Measurements from ENCODE around the gene PAIP1.

DNA sequence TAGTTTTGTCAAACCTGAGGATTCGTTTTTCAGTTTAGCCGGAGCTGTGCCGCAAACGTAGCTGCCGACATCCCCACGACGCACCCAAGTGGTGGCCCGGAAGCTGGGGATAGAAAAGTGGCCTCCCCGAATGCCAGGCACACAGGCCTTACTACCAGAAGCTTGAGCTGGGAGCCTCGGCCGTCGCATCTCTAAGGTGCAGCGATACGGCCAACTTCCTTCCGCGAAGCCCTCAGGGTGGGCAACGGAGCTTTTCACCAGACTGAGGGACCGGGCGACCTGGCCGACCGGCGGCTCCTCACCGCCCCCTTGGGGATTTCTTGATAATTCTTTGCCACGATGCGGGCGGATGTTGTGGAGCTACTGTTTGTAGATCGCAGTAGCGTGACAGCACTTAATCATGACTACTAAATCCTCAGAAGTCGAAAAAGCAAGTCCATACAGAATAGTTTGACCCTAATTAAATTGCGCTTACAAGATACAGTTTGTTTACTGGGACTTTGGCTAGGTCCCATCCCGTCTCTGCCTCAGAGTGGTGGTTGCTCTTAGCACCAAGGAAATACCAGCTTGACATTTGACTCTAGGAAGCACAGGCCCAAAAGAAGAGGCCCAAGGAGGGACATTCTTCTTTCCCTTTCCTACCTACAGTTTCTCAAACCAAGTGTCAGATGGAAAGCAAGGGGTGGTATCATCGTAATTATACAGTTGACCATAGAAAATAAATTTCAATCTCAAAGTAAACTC, 72.6 kb downstream of the PAIP1 start:
- TF ChIP-seq, protein P1, sequence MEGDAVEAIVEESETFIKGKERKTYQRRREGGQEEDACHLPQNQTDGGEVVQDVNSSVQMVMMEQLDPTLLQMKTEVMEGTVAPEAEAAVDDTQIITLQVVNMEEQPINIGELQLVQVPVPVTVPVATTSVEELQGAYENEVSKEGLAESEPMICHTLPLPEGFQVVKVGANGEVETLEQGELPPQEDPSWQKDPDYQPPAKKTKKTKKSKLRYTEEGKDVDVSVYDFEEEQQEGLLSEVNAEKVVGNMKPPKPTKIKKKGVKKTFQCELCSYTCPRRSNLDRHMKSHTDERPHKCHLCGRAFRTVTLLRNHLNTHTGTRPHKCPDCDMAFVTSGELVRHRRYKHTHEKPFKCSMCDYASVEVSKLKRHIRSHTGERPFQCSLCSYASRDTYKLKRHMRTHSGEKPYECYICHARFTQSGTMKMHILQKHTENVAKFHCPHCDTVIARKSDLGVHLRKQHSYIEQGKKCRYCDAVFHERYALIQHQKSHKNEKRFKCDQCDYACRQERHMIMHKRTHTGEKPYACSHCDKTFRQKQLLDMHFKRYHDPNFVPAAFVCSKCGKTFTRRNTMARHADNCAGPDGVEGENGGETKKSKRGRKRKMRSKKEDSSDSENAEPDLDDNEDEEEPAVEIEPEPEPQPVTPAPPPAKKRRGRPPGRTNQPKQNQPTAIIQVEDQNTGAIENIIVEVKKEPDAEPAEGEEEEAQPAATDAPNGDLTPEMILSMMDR (IDR thresholded peaks at IDR 0.05), result peak; percentile 75
- no peak for TF ChIP-seq EZH2 (IDR thresholded peaks at IDR 0.05)
- TF ChIP-seq EZH2phosphoT487 (IDR thresholded peaks at IDR 0.05), result no peak
